C4-2B (cell line): ENCODE data around the gene GPR153.

Experiments used
- CTCF ChIP-seq: fragments of 450-650 bp; conservative IDR thresholded peaks from 2 replicates; pipeline ENCODE4 v1.5.1; 2017; ENCODE audit warnings: mild to moderate bottlenecking
- ZFX ChIP-seq: fragments of 450-650 bp; IDR thresholded peaks from 2 replicates; pipeline ENCODE4 v1.6.1; 2017

- TF ChIP-seq CTCF (no peak), ZFX (no peak)
Observed at GRCh38 chr1:6269296-6269695, 8.4 kb upstream of the GPR153 start.
